NCI-H345 treated with DMSO at 0.1 percent for 48 hours (cell line): ENCODE measurements around the gene SQSTM1.
"Not testable (repeated sequence)": the region's sequence is repeated elsewhere in the genome, so short reads cannot be mapped to it uniquely, and the experiment has no call there.

Source experiments
- DNase-seq: peaks from one replicate; lab custom pipeline; 2025; ENCODE audit not compliant: unreplicated experiment; lab: John Stamatoyannopoulos, UW

SQSTM1 gene

DNA sequence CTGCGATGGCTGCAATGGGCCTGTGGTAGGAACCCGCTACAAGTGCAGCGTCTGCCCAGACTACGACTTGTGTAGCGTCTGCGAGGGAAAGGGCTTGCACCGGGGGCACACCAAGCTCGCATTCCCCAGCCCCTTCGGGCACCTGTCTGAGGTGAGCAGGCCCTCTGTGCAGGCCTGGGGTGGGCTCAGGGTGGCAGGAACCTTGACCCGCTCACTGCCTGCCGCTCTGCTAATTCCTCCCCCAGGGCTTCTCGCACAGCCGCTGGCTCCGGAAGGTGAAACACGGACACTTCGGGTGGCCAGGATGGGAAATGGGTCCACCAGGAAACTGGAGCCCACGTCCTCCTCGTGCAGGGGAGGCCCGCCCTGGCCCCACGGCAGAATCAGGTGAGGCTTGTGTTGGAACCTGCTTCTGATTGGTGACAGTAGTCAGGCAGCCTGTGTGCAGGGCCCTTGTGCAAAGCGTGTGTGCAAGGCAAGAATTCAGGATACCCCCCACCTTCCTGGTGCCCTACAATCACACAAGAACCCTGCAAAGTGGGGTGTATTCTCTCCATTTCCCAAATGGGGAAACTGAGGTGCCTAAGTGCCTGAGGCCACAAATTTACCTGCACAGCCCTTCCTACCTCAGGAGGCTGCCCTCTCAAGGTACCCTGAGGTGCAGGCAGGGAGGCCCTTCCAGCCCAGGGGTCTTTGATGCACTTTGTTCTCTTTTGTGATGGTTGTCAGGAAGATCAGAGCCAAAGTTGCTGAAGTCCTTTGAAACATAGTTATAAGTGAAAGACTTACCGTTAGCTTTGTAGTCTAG lies 3.4 kb downstream of the SQSTM1 start:
- DNase-seq: no peak

DNA sequence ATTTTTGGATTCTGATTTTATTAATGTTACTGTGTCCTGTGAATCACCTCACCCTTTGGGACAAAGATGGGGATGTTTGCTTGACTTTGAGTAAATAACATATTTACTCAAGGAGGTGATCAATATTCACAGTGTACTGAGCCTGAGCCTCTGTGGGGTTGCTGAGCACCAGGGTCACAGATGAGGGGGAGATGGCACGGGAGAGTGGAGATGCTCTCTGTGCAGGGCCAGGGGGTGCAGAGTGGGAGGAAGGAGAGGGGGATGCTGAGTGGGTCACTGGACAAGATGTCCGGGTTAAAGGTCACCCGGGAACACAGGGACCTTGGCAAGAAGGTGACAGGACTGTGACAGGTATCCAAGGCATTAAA lies 4.0 kb downstream of the SQSTM1 start:
- no peak for DNase-seq

DNA sequence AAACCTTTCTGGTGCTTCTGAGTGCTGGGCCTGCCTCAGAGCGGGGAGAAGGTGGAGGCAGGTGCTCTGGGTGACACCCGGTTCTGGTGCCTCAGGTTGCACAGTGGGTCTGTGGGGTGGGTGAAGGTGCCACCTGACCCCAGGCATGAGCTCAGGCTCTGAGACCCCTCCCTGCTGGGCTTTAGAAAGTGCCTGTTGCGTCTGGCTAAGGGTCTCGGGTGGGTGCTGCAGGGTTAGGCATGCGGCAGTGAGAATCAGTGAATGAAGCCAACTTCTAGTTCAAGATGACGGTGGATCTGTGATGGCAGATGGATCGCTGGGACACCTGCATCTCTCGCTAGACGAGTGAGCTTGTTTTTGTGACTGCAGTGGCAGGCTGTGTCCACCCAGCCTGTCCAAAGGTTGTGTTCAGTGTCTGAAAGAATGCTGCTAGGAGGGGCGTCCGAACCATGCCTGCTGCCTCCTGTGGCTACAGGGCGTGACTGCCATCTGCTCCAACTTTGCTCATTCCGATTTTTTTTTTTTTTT lies 5.0 kb downstream of the SQSTM1 start:
- DNase-seq: no peak

DNA sequence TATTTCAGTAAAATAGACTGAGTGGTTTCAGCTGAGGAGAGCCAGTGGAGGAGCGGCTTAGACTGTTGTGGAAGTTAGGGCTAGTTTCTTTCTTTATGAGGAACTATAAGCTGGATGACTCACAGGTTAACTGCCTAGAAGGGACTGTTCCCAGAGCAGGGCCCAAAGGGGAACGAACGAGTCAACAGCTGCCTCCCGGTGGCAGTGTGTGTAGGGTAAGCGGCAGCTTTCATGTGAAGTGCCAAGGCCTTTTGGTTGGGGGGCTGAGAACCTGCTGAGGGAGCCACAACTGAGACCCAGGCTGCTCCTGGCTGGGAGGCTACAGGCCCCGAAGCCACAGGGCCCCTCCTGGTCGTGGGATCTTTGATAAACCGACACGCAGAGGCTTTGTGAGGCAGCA lies 7.0 kb downstream of the SQSTM1 start:
- no peak for DNase-seq

DNA sequence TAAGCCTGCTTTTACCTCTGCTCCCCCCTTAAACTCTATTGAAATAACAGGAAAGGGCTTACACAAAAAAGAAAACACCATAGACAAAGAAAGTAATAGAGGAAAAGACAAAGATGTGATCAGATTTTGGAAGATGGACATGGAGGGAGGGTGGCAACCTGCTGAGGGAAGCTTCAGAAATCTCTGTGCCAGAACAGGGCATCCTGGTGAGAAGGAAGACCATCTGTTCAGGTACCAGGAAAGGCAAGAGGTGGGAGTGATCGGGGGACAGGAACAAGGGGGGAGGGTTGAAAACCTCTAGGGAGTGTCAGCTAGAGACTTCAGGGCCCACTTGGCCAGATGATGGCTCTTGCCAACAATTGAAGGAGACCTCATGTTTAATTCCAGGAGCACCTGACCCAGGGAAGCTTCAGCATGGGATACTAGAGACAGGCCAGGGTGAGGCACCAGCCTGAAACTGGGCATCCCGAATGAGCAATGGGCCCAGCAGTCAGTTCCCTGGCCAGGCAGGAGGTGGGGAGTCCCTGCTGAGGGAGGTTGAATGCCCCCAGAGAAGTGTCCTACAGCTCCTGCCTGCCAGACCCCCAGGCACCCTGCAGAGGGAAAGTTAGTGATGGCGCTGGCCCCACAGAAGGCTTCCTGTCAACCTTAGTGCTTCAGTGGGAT lies 8.2 kb downstream of the SQSTM1 start:
- no peak for DNase-seq

GRCh38 chr5:179829732-179830435 lies 9.2 kb downstream of the SQSTM1 start:
- DNase-seq: no peak

DNA sequence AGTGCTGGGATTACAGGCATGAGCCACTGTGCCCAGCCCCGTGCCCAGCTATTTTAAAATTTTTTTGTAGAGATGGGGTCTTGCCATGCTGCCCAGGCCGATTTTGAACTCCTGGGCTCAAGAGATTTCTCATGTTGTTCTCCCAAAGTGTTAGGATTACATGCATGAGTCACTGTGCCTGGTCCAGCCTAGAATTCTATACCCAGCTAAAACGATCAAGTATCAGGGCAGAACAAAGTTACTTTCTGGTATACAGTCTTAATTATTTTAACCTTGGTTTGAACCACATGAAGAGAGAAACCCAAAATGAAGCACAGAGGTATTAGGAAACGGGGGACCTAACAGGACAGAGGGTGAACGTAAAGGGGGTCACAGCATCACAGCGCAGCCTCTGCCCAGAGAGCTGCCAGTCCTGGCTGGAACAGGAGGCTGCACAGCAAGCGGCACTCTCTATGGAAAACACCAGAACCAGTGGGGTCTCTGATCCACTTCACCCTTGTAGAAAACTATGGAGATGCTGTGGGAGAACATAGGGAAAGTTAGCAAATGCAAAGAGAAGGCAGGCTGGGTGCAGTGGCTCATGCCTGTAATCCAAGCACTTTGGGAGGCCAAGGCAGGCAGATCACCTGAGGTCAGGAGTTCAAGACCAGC lies 10.2 kb downstream of the SQSTM1 start:
- DNase-seq: no peak

GRCh38 chr5:179832039-179832745 lies 11.5 kb downstream of the SQSTM1 start:
- DNase-seq: no peak

- DNase-seq: no peak
Measured at GRCh38 chr5:179833056-179833708, 12.5 kb downstream of the SQSTM1 start.

- no peak for DNase-seq
Measured at GRCh38 chr5:179833709-179834070, 13.0 kb downstream of the SQSTM1 start.

DNA sequence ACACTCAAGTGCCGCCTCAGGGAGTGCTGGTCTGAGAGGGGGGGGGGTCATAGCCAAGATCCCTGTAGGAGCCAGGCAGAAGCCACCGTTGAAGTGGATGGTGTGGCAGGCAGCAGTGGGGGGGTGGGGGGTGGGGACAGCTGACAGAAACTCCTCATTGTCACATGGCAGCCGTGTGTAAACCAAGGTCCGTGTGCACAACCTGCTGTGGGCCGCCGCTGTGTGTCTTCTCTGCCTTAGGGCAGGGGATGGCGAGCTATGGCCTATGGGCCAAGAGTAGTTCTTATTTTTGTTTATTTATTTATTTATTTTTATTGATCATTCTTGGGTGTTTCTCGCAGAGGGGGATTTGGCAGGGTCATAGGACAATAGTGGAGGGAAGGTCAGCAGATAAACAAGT lies 13.4 kb downstream of the SQSTM1 start:
- no peak for DNase-seq

- not testable (repeated sequence) for DNase-seq
Measured at GRCh38 chr5:179834871-179835270, 14.2 kb downstream of the SQSTM1 start.

DNA sequence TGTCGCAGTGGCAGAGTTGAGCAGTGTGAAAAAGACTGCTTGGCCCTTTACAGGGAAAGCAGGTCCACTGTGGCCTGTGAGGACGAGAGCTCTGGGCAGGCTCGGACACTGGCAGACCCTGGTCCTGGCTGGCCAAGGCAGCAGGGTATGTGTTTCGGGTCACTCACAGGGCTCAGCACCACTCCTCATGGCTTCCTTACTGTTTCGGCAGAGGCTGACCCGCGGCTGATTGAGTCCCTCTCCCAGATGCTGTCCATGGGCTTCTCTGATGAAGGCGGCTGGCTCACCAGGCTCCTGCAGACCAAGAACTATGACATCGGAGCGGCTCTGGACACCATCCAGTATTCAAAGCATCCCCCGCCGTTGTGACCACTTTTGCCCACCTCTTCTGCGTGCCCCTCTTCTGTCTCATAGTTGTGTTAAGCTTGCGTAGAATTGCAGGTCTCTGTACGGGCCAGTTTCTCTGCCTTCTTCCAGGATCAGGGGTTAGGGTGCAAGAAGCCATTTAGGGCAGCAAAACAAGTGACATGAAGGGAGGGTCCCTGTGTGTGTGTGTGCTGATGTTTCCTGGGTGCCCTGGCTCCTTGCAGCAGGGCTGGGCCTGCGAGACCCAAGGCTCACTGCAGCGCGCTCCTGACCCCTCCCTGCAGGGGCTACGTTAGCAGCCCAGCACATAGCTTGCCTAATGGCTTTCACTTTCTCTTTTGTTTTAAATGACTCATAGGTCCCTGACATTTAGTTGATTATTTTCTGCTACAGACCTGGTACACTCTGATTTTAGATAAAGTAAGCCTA lies 15.7 kb downstream of the SQSTM1 start:
- no peak for DNase-seq

- no peak for DNase-seq
Measured at GRCh38 chr5:179837076-179838011, 16.6 kb downstream of the SQSTM1 start.

DNA sequence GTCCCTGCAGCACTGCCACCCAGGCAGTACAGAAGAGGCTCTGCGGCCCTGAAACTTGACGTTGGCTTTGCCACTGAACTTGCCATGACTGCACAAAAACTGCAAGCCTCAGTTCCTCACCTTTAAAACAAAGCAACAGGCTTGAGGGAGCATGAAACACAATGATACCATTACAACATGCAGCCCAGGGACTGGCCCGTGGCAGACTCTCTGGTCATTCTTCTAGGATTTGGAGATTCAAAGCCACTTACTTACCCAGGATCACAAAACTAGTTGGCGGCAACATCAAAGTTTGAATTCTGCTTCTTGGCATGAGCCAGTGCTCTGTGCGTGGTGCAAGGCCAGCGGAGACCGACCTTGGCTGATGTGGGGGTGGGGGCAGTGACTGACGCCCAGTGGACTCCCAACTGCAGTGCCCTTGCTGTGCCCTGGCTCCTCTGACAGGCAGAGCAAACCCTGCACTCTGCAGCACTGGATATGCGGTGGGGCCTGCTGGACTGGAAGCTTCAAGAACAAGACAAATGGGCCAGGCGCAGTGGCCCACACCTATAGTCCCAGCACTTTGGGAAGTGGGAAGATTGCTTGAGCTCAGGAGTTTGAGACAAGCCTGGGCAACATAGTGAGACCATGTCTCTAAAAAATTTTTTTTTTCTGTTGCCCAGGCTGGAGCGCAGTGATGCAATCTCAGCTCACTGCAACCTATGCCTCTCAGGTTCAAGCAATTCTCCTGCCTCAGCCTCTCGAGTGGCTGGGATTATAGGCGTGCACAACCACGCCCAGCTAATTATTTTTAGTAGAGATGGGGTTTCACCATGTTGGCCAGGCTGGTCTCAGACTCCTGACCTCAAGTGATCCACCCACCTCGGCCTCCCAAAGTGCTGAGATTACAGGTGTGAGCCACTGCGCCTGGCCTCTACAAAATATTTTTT lies 18.9 kb downstream of the SQSTM1 start:
- no peak for DNase-seq

DNA sequence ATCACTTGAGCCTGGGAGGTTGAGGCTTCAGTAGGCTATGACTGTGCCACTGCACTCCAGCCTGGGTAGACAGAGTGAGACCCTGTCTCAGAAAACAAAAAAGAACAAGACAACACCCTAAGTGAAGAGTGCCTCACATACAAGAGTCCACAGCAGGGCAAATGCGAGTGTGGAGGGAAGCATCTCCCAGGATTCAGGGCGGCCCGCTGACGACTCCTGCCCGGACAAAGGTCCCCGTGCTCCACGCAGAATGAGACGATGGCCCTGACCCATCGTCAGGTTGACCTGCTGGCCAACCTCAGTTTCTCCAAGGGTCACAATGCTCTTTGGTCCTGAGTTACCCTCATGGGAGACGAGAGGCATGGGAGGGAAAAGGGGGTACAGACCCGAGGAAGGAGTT lies 19.6 kb downstream of the SQSTM1 start:
- no peak for DNase-seq

DNA sequence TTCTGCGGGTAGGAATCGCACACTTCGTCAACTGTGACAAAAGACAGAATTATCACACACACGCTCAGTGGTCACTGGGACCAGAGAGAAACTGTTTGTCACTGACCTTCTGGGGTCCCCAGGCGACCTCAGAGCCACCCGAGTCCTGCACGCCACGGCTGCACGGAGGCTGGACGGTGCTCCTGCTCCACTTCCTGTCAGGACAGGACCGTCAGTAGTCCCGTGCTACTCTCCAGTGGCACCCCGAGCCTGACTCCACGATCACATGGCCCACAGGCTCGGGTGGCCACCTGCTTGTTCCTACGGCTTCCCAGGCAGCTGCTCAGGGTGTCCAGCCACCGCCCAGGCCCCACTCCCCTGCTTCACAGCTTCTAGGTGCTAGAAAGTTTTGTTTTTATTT lies 20.1 kb downstream of the SQSTM1 start:
- DNase-seq: no peak
